PFSK-1 (cell line): Measurements from ENCODE around the gene OPCML.

Experiments used
- FOXP2 ChIP-seq: optimal IDR thresholded peaks from 2 replicates; pipeline ENCODE3; 2011; ENCODE audit warnings: borderline replicate concordance, control low read depth, inconsistent platforms; ENCODE audit not compliant: insufficient read depth; ENCODE audit errors: extremely low read length, extremely low read depth
- POLR2AphosphoS5 ChIP-seq: IDR thresholded peaks from 2 replicates; pipeline ENCODE4 v1.6.1; 2012; ENCODE audit warnings: low read depth, mild to moderate bottlenecking, control low read depth, low read length, moderate library complexity
- REST ChIP-seq, 2 experiments: IDR thresholded peaks; 2 replicates each; pipeline versions ENCODE4 v1.6.1 to v1.8.0; 2011 to 2012; ENCODE audit warnings: low read depth in 2 of 2, low read length in 2 of 2, control low read depth in 1 of 2, inconsistent platforms in 1 of 2, mild to moderate bottlenecking in 1 of 2, moderate library complexity in 1 of 2; ENCODE audit not compliant: insufficient read depth in 1 of 2
- SIN3A ChIP-seq: IDR thresholded peaks from 2 replicates; pipeline ENCODE4 v1.6.1; 2012; ENCODE audit warnings: mild to moderate bottlenecking, low read length, moderate library complexity, borderline replicate concordance; ENCODE audit not compliant: insufficient read depth
- TAF1 ChIP-seq: IDR thresholded peaks from 2 replicates; pipeline ENCODE4 v1.6.1; 2012; ENCODE audit warnings: low read length, control low read depth, borderline replicate concordance; ENCODE audit not compliant: insufficient read depth

DNA sequence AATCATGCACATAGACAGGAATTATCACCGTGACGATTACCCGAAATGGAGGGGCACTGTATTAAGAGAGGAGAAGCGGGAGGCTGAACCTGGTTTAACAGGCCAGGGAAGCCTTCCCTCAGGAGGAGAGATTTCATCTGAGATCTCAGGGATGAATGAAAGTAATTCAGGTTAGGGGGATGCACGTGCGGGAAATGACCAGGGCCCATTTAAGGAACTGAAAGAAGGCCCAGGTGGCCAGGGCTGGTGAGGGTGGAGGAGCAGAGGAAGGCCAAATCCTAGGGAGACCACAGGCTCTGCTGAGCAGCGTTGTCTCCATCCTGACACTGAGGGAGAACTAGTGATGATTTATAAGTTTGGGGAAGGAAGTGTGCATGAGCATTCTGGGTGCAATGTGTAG lies 16.3 kb upstream of the OPCML start:
- TF ChIP-seq POLR2AphosphoS5, result no peak
- no peak for TF ChIP-seq REST (IDR thresholded peaks at IDR 0.05; ENCODE audit: insufficient read depth in 1 of 2, low read depth in 2 of 2, low read length in 2 of 2)
- TF ChIP-seq SIN3A, result no peak
- TF ChIP-seq TAF1, result no peak
- TF ChIP-seq FOXP2, result no peak
